ENCODE measurements around the gene ARID3B.
A peak's percentile ranks its signal among the peaks of the same experiment; 100 is the strongest.
"Not testable (repeated sequence)": the region's sequence is repeated elsewhere in the genome, so short reads cannot be mapped to it uniquely, and the experiment has no call there.

The ARID3B gene

GRCh38 chr15:74578496-74578994, 37.5 kb downstream of the ARID3B start:
- no peak for DNase-seq

DNA sequence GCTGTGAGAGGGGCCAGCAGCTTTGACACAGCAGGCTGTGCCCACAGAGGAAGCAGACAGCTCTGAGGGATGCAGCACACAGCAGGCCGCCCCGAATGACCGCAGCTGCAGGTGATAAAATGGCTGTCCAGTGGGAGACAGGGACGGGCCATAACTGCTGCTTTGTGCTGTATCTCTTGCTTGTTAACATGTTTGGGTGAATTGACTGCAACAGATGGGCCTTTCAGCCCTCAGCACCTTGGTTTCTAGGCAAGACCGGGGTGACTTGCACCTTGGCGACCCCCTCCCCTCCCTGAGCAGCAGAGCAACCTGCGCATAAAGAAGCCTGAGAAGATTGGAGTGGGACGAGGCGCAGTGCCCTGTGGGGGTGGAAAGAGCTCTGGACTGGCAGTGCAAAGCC, 38.0 kb downstream of the ARID3B start:
- DNase-seq, result no peak

DNA sequence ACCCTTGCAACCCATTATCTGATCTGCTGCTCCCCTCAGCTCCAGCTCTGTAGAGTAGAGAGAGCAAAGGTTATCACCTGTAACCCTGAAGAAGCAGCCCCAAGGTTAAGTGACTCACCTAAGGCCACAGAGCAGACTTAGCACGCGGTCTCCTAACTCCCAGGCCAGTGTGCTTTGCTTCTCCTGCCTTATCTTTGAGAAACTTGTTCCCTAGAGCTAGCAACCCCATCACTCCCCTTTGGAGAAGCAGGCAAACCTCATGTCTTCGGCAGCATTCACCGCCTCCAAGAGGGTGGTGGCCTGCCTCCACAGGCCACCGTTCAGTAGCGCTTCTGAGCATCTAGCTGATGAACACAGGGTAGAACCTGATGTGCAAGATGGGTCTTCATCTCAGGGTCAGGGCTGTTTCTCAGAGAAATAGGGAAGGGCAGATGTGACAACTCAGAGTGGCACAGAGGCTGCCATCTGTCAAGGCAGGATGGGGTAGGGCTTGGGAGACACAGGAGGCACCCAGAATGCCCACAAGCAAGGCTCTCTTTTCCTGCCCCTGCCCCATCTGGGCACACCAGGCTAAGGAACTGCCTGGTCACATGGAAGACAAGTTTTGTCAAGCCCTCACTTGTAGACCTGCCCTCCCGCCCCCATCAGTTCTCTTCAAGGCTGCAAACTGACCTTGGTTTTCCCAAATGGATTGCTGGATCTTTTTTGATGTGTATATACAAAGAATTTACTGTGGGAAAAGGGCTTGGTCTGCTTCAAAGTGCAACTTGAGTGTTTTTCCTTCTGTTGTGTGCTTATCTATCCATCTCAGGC, 39.7 kb downstream of the ARID3B start:
- DNase-seq, result no peak

- no peak for DNase-seq
Observed at GRCh38 chr15:74584204-74584603, 43.2 kb downstream of the ARID3B start.

DNA sequence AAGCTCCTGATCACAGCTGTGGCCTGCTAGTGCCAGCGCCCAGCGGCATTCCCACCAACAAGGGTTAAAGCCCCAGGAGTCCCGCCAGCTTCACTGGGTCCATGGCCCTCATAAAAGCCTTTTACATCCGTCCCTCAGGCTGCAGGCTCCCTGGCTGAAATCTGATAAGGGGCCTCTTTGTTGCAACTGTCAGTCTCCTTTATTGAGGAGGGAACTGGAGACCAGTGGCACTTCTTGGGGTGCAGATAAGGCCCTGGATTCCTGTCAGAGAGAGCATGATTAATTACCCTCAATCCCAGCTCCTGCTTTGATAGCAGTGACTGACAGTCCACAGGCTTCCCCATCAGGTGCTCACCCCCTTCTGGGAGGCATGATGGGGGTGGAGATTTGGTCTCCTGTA, 43.8 kb downstream of the ARID3B start:
- DNase-seq, result no peak

DNA sequence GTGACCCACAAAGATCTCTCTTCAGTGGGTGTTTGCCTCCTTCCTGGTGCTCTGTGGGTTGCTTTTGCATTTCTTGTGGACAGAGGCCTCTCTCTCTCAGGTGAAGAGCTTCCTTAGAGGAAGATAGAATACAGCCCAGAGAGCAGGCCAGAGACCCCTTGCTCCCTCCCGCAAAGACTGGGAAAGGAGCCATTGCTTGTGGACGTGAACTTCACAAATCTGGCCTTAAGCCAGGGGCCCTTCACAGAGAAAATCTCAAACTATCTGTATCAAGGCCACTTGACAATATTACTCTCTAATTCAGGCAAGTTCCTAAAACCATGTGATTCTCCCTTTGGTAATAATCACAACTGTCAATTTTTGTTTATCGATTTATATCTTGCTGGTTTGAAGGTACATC, 44.2 kb downstream of the ARID3B start:
- no peak for DNase-seq

- DNase-seq, result no peak
Observed at GRCh38 chr15:74585857-74586256, 44.8 kb downstream of the ARID3B start.

DNA sequence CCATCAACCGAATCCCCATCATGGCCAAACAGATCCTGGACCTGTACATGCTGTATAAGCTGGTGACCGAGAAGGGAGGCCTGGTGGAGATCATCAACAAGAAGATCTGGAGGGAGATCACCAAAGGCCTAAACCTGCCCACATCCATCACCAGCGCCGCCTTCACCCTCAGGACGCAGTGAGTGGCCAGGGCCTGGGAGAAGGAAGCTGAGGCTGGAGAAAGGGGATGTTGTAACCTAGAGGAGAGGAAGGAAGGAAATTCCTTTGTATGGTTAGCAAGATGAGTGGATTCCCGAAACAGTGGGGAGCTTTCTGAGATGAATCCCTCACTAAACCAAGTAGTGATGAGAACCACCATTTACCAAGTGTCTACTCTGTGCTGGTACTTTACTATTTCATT, 48.8 kb downstream of the ARID3B start:
- no peak for DNase-seq

DNA sequence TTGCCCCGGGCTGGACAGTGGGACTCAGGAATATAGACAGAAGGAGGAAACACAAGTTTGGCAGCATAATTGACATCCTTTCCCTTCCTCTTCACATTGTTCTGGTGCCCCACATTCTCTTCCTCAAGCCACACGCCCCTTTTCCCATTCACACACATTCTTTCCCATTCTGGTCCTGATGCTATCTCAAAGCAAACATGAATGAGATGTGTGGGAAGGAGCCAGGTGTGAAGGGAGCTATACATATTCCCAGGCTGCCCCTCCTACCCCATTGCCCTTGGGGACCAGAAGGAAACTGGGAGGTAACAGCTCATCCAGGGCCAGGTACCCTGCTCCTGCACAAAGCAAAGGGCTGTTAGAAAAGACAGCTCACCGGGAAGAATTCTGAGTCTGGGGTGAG, 51.2 kb downstream of the ARID3B start:
- no peak for DNase-seq

DNA sequence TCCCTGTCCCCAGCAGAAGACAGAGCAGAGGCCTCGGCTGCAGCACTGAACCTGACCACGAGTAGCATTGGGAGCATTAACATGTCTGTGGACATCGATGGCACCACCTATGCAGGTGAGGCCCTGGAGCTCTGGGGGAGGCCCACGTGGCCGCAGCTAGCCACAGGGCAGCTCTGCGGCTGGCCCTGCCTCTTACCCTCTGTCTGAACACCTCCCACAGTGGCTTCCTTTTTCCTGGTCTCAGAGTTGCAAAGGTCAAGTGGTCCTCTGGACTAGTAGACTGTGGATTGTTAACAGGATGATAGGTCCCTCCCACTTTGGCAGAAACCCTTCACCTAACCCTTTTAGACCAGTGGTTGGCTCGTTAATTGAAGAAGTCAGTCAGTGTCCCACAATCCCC, 52.1 kb downstream of the ARID3B start:
- DNase-seq, result no peak

- DNase-seq, result no peak
Observed at GRCh38 chr15:74594455-74594854, 53.4 kb downstream of the ARID3B start.

- no peak for DNase-seq
Observed at GRCh38 chr15:74595271-74595670, 54.3 kb downstream of the ARID3B start.

DNA sequence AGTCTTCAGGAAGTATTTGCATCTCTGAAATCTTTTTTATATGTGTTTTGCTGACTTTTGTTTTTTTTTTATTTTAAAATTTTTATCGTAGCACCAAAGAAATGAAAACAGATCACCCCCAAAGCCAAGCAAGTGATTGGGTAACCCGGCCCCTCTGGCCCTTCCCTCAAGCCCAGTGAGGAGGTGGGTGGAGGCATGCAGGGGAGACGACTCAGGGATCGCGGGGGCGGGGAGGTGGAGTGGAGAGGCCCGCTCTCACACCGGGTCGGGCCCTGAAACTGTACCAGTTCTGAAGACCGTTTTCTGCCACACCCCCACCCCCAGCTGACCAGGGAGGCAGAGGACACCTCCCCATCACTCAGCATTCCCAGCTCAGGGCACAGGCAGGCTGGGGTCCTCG, 55.7 kb downstream of the ARID3B start:
- not testable (repeated sequence) for DNase-seq

DNA sequence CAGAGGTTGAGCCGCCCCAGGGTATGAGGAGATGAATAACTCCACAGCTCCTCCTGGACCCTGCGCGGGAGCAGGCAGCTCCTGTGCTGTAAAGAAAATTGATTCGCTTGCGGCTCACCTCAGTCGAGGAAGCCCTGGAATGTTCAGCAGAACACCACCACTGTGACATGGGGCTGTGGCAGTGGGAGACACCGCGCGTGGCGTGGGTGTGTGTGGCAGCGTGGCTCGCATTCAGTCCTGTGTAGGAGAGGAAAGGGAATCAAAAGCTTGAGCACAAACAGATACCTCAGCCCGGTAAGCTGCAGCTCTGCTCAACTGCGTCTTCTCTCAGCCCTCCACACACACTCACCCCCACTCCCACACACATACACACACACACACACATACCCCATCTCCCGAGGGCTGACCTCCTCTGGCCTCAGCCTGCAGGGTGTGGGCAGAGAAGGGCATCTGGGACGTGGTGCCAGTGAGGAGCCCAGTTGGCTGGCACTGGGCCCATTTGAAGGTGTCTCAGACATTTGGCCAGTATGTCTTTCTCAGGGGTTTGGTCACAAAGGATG, 56.2 kb downstream of the ARID3B start:
- DNase-seq, result not testable (repeated sequence)

DNA sequence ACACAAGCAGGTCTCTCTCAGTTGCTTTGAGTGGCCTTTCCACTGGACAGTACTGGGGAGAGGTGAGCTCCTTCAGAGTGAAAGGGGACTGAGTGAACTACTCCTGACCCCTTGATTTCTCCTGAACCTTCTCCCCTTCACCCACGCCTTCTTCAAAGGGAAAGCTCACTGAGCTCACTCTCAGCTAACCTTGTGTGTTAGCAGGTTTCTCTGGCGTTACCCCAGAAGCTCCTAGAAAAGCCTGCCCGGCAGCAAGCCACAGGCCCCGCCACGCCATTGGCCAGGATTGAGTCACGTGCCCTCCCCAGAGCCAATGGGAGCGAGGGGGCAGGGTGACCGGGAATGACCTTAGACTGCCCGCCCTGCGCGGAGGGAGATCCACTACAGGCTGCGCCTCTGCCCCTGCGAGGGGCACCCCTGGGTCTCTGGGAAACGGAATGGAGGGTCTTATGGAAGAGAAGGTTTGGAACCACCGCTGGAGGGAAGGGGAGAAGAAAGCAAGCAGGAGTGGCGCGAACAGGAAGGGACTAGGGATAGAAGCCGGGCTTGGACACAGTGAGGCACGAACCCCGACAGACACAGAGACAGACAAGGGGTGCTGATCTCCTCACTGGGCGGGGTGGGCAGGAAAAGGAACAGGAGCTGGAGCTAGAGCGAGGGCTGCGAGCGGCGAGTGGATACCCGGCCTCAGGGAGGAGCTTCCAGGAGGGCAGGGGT, 57.3 kb downstream of the ARID3B start:
- DNase-seq, result peak; percentile 87

- no peak for DNase-seq
Observed at GRCh38 chr15:74599156-74599555, 58.1 kb downstream of the ARID3B start.

- DNase-seq, result no peak
Observed at GRCh38 chr15:74603026-74603788, 62.2 kb downstream of the ARID3B start.

GRCh38 chr15:74603789-74604705, 63.0 kb downstream of the ARID3B start:
- DNase-seq, result no peak

DNA sequence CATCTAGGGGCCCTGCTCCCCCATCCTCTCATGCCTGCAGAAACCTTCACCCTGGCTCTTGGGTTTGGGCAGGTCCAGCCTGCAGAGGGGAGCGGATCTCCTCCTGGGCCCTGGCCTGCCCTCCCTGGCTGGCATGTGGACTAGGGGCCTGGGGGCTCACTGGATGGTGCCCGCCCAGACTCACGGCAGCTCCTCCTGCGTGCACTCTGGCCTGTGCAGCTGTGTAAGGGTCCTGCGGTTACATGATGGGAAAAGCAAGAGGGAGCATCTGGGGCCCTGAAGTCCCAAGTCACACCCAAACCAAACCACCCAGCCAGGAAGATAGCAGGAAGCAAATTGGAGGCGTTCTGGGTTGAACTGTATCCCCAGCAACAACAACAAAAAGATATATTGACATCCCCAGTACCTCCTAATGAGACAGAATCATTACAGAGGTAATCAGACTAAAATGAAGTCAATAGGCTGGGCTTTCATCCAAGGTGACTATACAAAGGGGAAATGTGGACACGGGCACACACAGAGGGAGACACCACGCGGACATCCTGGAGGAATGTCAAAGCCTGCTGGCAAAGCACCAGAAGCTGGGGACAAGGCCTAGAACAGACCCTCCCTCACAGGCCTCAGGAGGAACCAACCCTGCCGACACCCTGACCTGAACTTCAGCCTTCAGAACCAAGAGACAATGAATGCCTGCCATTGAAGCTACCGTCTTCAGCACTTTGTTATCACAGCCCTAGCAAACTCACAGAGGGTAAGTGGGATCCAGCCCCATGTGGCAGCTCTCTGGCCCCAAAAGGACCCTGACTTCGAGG, 64.2 kb downstream of the ARID3B start:
- DNase-seq, result no peak

- no peak for DNase-seq
Observed at GRCh38 chr15:74605795-74606150, 64.8 kb downstream of the ARID3B start.

DNA sequence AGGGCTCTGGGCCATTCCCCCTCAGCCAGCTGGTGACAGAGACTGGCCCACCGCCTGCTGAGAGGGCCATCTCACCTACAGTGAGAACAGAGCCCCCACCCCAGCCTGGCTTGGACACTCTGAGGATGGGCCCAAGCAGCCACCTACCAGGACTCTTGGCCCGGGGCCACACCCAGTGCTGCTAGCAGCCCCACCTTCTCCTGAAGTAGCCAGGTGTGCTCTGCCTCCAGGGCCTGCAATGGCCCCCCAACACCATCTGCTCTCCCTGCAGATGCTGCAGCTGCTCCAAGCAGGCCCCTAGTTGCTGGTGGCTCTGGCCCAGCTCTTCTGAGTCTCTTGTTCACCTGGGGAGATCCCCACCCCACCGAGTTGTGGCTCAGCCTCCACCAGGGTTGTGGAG, 67.8 kb downstream of the ARID3B start:
- DNase-seq, result no peak
